Natural killer cell (primary cell): ENCODE results near the gene LEMD1. TPM values are rescaled to one million over a fixed set of nuclear protein-coding genes. Genes with fewer than 3 reads are reported as not detected.
"Not testable (repeated sequence)": the region's sequence is repeated elsewhere in the genome, so short reads cannot be mapped to it uniquely, and the experiment has no call there.

Source experiments
- ATAC-seq, 3 donors: fragments of 150-1000 bp in 2 of 3; fragments of 200-7000 bp in 1 of 3; cut with Tn5 transposase; 1 replicate in 1 of 3; 2 replicates in 2 of 3; pipeline ENCODE4 v1.10.0; 2021; ENCODE audit warnings: mild to moderate bottlenecking in 2 of 3, moderate library complexity in 2 of 3
- DNase-seq, 2 donors: peaks; one replicate each; pipeline versions ENCODE4 v3.0.0 to v3.0.0-alpha.2; 2013 to 2021; ENCODE audit warnings: mixed read lengths in 1 of 2
- H3K27ac ChIP-seq: one replicate; pipeline ENCODE4 v1.5.1; 2013; ENCODE audit warnings: mild to moderate bottlenecking, low read length
- H3K27me3 ChIP-seq: one replicate; pipeline ENCODE4 v1.6.1; 2013; ENCODE audit warnings: low read length; ENCODE audit not compliant: control insufficient read depth, insufficient read depth
- H3K36me3 ChIP-seq: one replicate; pipeline ENCODE4 v1.6.1; 2013; ENCODE audit warnings: low read length; ENCODE audit not compliant: control insufficient read depth, insufficient read depth
- H3K4me1 ChIP-seq: one replicate; pipeline ENCODE4 v1.6.1; 2013; ENCODE audit warnings: low read length; ENCODE audit not compliant: control insufficient read depth, insufficient read depth
- H3K4me3 ChIP-seq: one replicate; pipeline ENCODE4 v1.5.1; 2013; ENCODE audit warnings: low read length
- H3K9me3 ChIP-seq: one replicate; pipeline ENCODE4 v1.6.1; 2013; ENCODE audit warnings: low read length; ENCODE audit not compliant: control insufficient read depth, insufficient read depth
- H3K27ac Mint-ChIP-seq, 2 donors: one replicate each; pipeline ENCODE4 v1.8.0; 2022; ENCODE audit warnings: mild to moderate bottlenecking in 2 of 2, mixed read lengths in 2 of 2, moderate library complexity in 1 of 2
- H3K27me3 Mint-ChIP-seq, 2 donors: one replicate each; pipeline ENCODE4 v1.8.0; 2022; ENCODE audit warnings: low read depth in 2 of 2, mixed read lengths in 2 of 2
- H3K36me3 Mint-ChIP-seq: one replicate; pipeline ENCODE4 v1.8.0; 2022; ENCODE audit warnings: mixed read lengths
- H3K4me1 Mint-ChIP-seq, 2 donors: one replicate each; pipeline ENCODE4 v1.8.0; 2022; ENCODE audit warnings: mixed read lengths in 2 of 2
- H3K4me3 Mint-ChIP-seq: one replicate; pipeline ENCODE4 v1.8.0; 2022; ENCODE audit warnings: mild to moderate bottlenecking, moderate library complexity, mixed read lengths
- H3K9me3 Mint-ChIP-seq, 2 donors: one replicate each; pipeline ENCODE4 v1.8.0; 2022; ENCODE audit warnings: mixed read lengths in 2 of 2
- CTCF ChIP-seq: fragments of 200-600 bp; IDR thresholded peaks from one replicate; pipeline ENCODE4 v1.8.0; 2022; ENCODE audit warnings: antibody characterized with exemption
- WGBS: methylation state at CpG from one replicate; pipeline ENCODE4 v1.1.7; 2013; ENCODE audit warnings: missing lambda C conversion rate; ENCODE audit not compliant: insufficient coverage; 5-methylcytosine and 5-hydroxymethylcytosine counted together
- intact Hi-C: fragments of 100-400 bp; cut with micrococcal nuclease; formaldehyde crosslinking; loops from one replicate; pipeline ENCODE4 v1.14.2; 2022
- total RNA-seq, 4 donors: library from RNA; stranded (reverse); fragments of 120-200 nt in 1 of 4; gene quantifications; one replicate each; pipeline versions ENCODE4 v1.2.3 to v1.2.4, GENCODE V29; 2013 to 2022

Gene LEMD1
- total RNA-seq, 3 donors from 2014 or later (not counting 1 experiment from before 2014, with no cell fraction given) = not detected

- no peaks in the 10 kb centered on the region for H3K9me3 ChIP-seq
- ATAC-seq (no peak), DNase-seq (no peak)
- Mint-ChIP-seq H3K27me3 (peaks cover 0 to 22% of the 10 kb centered on the region in 2 donors), H3K36me3 (no peaks in the 10 kb centered on the region), H3K4me3 (no peak overlapping the region), H3K4me1 (no peaks in the 10 kb centered on the region), H3K9me3 (no peaks in the 10 kb centered on the region), H3K27ac (no peak overlapping the region)
- no peaks in the 10 kb centered on the region for H3K27me3 ChIP-seq
- no peaks in the 10 kb centered on the region for H3K4me1 ChIP-seq
- intact Hi-C loops = no loop called here
- 94% methylated on average over 5 of the region's 5 CpGs for WGBS
- no peak overlapping the region for H3K27ac ChIP-seq
- H3K4me3 ChIP-seq = no peak overlapping the region
- TF ChIP-seq CTCF = no peak
- H3K36me3 ChIP-seq = no peaks in the 10 kb centered on the region
These were observed 11.1 kb downstream of the LEMD1 start for GRCh38 chr1:205410581-205411298.

GRCh38 chr1:205407970-205408369 lies 13.9 kb downstream of the LEMD1 start:
- Mint-ChIP-seq H3K27me3 (peaks cover 7 to 32% of the 10 kb centered on the region in 2 donors), H3K27ac (no peak overlapping the region), H3K4me1 (no peaks in the 10 kb centered on the region), H3K4me3 (no peak overlapping the region), H3K9me3 (peaks cover 0 to 2% of the 10 kb centered on the region in 2 donors), H3K36me3 (no peaks in the 10 kb centered on the region)
- H3K4me3 ChIP-seq = no peak overlapping the region
- no peaks in the 10 kb centered on the region for H3K9me3 ChIP-seq
- no peaks in the 10 kb centered on the region for H3K4me1 ChIP-seq
- intact Hi-C loops = no loop called here
- H3K36me3 ChIP-seq = no peaks in the 10 kb centered on the region
- DNase-seq (no peak), ATAC-seq (no peak)
- no peaks in the 10 kb centered on the region for H3K27me3 ChIP-seq
- WGBS = 63% methylated on average over 5 of the region's 5 CpGs
- TF ChIP-seq CTCF = no peak
- H3K27ac ChIP-seq = no peak overlapping the region

DNA sequence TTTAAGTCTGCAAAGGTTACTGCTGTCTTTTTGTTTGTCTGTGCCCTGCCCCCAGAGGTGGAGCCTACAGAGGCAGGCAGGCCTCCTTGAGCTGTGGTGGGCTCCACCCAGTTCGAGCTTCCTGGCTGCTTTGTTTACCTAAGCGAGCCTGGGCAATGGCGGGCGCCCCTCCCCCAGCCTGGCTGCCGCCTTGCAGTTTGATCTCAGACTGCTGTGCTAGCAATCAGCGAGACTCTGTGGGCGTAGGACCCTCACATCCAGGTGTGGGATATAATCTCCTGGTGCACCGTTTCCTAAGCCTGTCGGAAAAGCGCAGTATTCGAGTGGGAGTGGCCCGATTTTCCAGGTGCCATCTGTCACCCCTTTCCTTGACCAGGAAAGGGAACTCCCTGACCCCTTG lies 15.6 kb downstream of the LEMD1 start:
- H3K27me3 Mint-ChIP-seq = peaks cover 7 to 29% of the 10 kb centered on the region in 2 donors
- H3K27ac Mint-ChIP-seq, H3K4me1 ChIP-seq, H3K9me3 Mint-ChIP-seq, H3K36me3 Mint-ChIP-seq, H3K4me3 ChIP-seq, ATAC-seq, H3K9me3 ChIP-seq, DNase-seq, H3K4me3 Mint-ChIP-seq, intact Hi-C loops, H3K4me1 Mint-ChIP-seq, H3K27me3 ChIP-seq, H3K27ac ChIP-seq, H3K36me3 ChIP-seq: not testable (repeated sequence)
- 75% methylated on average over 8 of the region's 12 CpGs for WGBS

GRCh38 chr1:205404484-205404883 lies 17.4 kb downstream of the LEMD1 start:
- H3K4me3 Mint-ChIP-seq, H3K4me3 ChIP-seq, DNase-seq, H3K4me1 ChIP-seq, intact Hi-C loops, H3K4me1 Mint-ChIP-seq, H3K9me3 ChIP-seq, ATAC-seq, H3K36me3 ChIP-seq, H3K27ac Mint-ChIP-seq, H3K27me3 ChIP-seq, H3K27ac ChIP-seq, H3K9me3 Mint-ChIP-seq, H3K36me3 Mint-ChIP-seq: not testable (repeated sequence)
- H3K27me3 Mint-ChIP-seq = peaks cover 7 to 20% of the 10 kb centered on the region in 2 donors
- WGBS = no CpG with 5 or more reads among the region's 3 CpGs
